ENCODE measurements around the gene MMP17.
"Not testable (repeated sequence)": the region's sequence is repeated elsewhere in the genome, so short reads cannot be mapped to it uniquely, and the experiment has no call there.

MMP17 gene

DNA sequence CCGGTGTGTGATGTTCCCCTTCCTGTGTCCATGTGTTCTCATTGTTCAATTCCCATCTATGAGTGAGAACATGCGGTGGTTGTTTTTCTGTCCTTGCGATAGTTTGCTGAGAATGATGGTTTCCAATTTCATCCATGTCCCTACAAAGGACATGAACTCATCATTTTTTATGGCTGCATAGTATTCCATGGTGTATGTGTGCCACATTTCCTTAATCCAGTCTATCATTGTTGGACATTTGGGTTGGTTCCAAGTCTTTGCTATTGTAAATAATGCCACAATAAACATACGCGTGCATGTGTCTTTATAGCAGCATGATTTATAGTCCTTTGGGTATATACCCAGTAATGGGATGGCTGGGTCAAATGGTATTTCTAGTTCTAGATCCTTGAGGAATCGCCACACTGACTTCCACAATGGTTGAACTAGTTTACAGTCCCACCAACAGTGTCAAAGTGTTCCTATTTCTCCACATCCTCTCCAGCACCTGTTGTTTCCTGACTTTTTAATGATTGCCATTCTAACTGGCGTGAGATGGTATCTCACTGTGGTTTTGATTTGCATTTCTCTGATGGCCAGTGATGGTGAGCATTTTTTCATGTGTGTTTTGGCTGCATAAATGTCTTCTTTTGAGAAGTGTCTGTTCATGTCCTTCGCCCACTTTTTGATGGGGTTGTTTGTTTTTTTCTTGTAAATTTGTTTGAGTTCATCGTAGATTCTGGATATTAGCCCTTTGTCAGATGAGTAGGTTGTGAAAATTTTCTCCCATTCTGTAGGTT, 18.5 kb upstream of the MMP17 start:
- H3K27ac Mint-ChIP-seq; DNase-seq (ENCODE audit: low spot score in 2 of 2); H3K9me3 Mint-ChIP-seq; H3K36me3 Mint-ChIP-seq; H3K4me1 Mint-ChIP-seq; ATAC-seq (ENCODE audit: low read depth); H3K27me3 Mint-ChIP-seq: not testable (repeated sequence)
- peak overlapping the region; percentile 53 for H3K4me3 Mint-ChIP-seq

DNA sequence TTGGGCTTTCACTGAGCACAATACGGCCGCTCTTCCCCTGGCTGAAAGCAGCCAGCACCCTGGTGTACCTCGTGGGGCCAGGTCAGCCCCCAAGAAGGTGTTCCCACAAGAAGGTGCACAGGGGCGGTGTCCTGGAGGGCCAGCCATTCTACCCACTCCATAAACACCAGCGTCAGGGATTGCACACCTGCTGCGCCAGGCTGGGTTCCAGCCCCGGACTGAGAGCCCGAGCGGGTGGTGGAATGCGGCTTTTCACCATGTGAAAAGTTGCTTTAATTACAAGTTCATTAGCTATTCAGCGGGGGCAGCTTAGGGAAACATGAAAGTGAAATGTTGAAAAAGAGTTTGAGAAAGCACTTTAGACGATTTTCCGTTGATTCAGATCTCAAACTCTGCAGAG, 17.5 kb upstream of the MMP17 start:
- H3K4me1 Mint-ChIP-seq: peaks cover 2% of the 10 kb centered on the region
- H3K9me3 Mint-ChIP-seq: peaks cover 5% of the 10 kb centered on the region
- peaks cover 10% of the 10 kb centered on the region for H3K36me3 Mint-ChIP-seq
- DNase-seq (ENCODE audit: low spot score in 2 of 2) (no peak), ATAC-seq (ENCODE audit: low read depth) (no peak)
- no peaks in the 10 kb centered on the region for H3K27me3 Mint-ChIP-seq
- no peak overlapping the region for H3K27ac Mint-ChIP-seq
- no peak overlapping the region for H3K4me3 Mint-ChIP-seq

DNA sequence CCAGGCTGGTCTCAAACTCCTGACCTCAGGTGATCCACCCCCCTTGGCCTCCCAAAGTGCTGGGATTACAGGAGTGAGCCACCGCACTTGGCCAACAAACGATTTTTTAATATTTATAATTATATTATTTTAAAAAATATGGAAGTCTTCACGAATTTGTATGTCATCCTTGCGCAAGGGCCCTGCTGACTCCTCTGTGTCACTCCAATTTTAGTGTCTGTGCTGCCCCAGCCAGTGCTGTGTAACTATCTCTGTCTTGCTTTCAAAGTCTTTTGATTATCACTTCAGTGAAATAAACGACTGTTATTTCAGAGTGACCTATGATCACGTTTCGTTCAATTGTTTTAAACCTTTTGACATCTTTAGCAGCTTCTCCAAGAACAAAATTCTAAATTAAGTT, 13.1 kb upstream of the MMP17 start:
- Mint-ChIP-seq H3K36me3 (peaks cover 15% of the 10 kb centered on the region), H3K27me3 (peaks cover 2% of the 10 kb centered on the region), H3K9me3 (peaks cover 5% of the 10 kb centered on the region), H3K4me3 (no peak overlapping the region), H3K27ac (no peak overlapping the region), H3K4me1 (peaks cover 5% of the 10 kb centered on the region)
- ATAC-seq (ENCODE audit: low read depth) (no peak), DNase-seq (ENCODE audit: low spot score in 2 of 2) (no peak)

DNA sequence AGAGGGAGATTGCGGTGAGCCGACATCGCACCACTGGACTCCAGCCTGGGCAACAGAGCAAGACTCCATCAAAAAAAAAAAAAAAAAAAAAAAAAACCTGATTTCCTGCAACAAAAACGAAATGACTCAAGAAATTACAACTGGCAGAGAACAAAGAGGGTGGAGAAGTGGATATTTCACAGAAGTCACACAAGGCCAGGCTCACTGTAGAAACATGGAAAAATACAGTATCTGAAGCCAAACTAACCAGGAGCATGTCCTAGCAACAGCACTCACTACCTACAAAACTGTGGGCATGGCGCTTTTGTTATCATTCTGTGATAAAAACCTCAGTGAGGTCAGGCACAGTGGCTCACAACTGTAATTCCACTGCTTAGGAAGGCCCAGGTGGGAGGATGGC, 11.7 kb upstream of the MMP17 start:
- ATAC-seq (ENCODE audit: low read depth) (no peak), DNase-seq (ENCODE audit: low spot score in 2 of 2) (no peak)
- H3K27me3 Mint-ChIP-seq: peaks cover 2% of the 10 kb centered on the region
- peaks cover 8% of the 10 kb centered on the region for H3K4me1 Mint-ChIP-seq
- H3K27ac Mint-ChIP-seq: no peak overlapping the region
- no peak overlapping the region for H3K4me3 Mint-ChIP-seq
- peaks cover 5% of the 10 kb centered on the region for H3K9me3 Mint-ChIP-seq
- peaks cover 15% of the 10 kb centered on the region for H3K36me3 Mint-ChIP-seq

DNA sequence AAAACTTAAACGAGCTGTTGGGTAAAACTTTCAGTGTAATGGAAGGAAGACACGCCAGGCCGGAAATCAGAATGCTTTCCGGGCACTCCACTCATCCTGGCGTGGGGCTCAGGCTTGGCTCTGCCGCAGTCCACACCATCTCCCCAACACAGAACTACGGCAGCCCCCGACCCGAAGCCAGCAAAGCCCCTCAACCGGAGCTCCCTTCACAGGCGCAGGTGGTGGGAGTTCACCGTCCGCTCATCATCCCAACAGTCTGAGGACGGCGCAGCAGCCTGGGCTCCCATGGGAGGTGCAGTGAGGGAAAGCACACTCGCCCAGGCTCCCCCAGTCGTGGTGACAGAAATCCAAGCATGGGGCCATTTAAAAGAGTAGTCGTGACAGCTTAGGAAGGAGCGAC, 11.0 kb upstream of the MMP17 start:
- DNase-seq (ENCODE audit: low spot score in 2 of 2) (no peak), ATAC-seq (ENCODE audit: low read depth) (no peak)
- peaks cover 10% of the 10 kb centered on the region for H3K4me1 Mint-ChIP-seq
- no peak overlapping the region for H3K27ac Mint-ChIP-seq
- peaks cover 2% of the 10 kb centered on the region for H3K27me3 Mint-ChIP-seq
- H3K9me3 Mint-ChIP-seq: peaks cover 5% of the 10 kb centered on the region
- H3K4me3 Mint-ChIP-seq: no peak overlapping the region
- peaks cover 11% of the 10 kb centered on the region for H3K36me3 Mint-ChIP-seq

DNA sequence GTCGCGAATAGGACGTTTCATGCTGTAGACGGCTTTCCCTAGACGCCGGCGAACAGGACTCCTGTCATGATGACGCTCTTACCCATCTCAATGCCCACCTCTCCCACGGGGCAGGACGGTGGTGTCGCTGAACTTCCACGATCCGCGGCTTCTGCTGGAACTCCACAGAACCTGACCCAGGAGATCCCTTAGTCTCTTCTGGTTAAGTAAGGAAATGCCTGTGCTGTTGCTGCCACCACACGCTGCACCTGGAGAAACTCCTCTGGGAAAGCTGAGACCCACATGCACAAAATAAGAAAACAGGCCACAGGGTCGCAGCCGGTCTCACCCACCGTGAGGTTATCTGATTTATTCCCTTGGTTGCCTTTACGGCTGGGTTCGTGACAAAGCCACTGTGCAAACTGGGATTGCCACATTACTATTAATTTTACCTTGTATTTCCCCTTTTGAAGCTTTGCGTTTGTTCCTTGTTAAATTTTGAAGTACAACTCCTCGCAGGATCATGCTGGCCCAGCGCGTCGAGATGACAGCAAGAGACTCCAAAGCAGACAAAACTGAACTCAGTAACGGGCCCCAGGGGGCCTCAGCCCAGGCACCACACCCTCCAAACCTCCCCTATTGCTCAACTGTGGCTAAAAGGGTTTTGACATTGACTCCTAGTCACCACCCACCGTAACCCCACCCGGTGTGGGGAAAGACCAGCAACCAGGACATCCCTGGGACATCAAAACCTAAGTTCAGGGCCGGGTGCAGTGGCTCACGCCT, 9.2 kb upstream of the MMP17 start:
- H3K4me1 Mint-ChIP-seq: peaks cover 10% of the 10 kb centered on the region
- H3K9me3 Mint-ChIP-seq: no peaks in the 10 kb centered on the region
- peaks cover 2% of the 10 kb centered on the region for H3K27me3 Mint-ChIP-seq
- no peak for ATAC-seq (ENCODE audit: low read depth)
- no peak overlapping the region for H3K4me3 Mint-ChIP-seq
- peaks cover 6% of the 10 kb centered on the region for H3K36me3 Mint-ChIP-seq
- no peak overlapping the region for H3K27ac Mint-ChIP-seq
- DNase-seq (ENCODE audit: low spot score in 2 of 2): no peak

DNA sequence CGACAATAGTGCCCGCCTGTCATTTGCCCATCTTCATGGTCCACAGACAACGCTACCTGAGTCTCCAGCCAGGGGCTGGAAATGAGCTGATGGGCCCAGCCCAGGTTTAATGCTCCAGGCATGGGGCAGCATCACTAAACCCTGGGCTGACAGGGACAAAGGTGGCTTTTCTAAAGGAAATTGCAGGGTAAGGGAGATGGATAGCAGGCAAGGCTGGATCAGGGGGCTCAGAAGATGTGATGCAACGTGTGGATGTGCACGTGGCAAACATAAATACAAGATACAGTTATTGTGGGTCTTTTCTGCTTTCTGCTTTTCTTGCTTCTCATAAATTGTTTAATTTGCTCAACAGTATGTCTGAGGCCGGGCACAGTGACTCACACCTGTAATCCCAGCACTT, 3.7 kb upstream of the MMP17 start:
- Mint-ChIP-seq H3K27ac (no peak overlapping the region), H3K36me3 (no peaks in the 10 kb centered on the region), H3K9me3 (no peaks in the 10 kb centered on the region), H3K27me3 (peaks cover 10% of the 10 kb centered on the region), H3K4me3 (no peak overlapping the region), H3K4me1 (peaks cover 14% of the 10 kb centered on the region)
- no peak for DNase-seq (ENCODE audit: low spot score in 2 of 2)
- ATAC-seq (ENCODE audit: low read depth): no peak

DNA sequence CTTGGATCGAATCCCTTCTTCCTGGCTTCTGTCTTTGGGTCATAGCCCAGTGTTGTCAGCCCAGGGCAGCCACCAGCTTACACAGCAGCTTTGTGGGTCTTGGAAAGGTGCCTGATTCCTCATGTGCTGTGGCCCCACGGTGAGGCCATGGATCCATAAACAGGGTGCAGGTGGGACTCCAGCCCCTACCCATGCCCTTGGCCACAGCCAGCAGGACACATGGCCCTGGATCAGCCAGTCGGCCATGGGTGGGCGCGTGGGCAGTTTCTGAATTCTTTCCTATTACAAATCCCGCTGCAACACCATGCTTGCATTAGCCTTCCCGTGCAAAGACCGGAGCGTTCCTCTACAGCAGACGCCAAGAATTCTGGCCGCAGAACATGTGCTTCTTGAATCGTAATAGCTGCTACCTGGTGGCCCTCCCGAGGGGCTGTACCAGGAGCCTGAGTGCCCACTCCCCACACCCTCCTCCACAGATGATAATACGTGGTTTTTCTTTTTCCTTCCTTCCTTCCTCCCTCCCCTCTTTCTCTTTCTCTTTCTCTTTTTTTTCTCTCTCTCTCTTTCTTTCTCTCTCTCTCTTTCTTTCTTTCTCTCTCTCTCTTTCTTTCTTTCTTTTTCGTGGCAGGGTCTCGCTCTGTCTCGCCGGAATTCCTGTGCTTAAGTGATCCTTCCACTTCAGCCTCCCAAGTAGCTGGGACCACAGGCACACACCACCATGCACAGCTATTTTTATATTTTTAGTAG, 2.9 kb upstream of the MMP17 start:
- H3K4me1 Mint-ChIP-seq: peaks cover 15% of the 10 kb centered on the region
- peaks cover 11% of the 10 kb centered on the region for H3K27me3 Mint-ChIP-seq
- no peak for DNase-seq (ENCODE audit: low spot score in 2 of 2)
- no peaks in the 10 kb centered on the region for H3K9me3 Mint-ChIP-seq
- no peaks in the 10 kb centered on the region for H3K36me3 Mint-ChIP-seq
- ATAC-seq (ENCODE audit: low read depth): no peak
- no peak overlapping the region for H3K4me3 Mint-ChIP-seq
- no peak overlapping the region for H3K27ac Mint-ChIP-seq

DNA sequence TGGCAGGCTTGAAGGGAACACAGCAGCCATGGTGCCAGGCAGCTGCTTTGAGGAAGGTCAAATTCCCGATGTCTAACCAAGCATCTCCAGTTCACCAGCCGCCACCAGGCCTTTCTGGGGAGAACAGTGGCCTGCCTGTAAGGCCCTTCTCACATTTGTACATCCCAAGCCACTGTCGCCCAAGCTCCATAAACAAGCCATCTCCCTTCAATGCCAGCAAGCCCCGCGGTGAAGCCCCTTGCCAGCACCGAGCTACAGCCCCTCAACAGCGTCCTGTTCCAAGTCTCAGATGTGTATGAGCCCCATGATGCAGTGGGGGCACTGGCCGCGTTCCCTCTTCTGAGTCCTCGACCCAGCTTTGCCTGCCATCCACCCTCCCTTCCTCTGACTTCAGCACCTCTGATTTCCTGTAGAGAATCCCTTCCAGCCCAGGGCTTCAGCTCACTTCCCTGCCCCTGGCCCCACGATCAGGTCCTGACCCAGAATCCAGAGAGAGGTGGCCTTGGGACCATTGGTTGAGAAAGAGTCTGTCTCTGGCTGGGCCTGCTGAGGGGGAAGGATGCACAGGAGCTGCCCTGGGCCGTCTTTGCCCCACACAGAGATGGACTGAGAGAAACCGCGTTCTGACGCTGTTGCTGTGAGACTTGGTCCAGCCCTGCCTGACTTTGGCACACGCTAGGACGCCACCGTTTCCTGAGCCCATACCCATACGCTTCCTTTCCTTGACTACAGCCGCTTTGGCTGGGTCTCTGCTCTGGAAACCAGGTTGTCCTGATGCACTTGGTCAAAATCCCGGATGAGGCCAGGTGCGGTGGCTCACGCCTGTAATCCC, 1.9 kb upstream of the MMP17 start:
- DNase-seq (ENCODE audit: low spot score in 2 of 2) (no peak), ATAC-seq (ENCODE audit: low read depth) (no peak)
- Mint-ChIP-seq H3K36me3 (no peaks in the 10 kb centered on the region), H3K9me3 (no peaks in the 10 kb centered on the region), H3K4me1 (peaks cover 15% of the 10 kb centered on the region), H3K27ac (peak overlapping the region; percentile 62), H3K4me3 (peak overlapping the region; percentile 70), H3K27me3 (peaks cover 11% of the 10 kb centered on the region)

DNA sequence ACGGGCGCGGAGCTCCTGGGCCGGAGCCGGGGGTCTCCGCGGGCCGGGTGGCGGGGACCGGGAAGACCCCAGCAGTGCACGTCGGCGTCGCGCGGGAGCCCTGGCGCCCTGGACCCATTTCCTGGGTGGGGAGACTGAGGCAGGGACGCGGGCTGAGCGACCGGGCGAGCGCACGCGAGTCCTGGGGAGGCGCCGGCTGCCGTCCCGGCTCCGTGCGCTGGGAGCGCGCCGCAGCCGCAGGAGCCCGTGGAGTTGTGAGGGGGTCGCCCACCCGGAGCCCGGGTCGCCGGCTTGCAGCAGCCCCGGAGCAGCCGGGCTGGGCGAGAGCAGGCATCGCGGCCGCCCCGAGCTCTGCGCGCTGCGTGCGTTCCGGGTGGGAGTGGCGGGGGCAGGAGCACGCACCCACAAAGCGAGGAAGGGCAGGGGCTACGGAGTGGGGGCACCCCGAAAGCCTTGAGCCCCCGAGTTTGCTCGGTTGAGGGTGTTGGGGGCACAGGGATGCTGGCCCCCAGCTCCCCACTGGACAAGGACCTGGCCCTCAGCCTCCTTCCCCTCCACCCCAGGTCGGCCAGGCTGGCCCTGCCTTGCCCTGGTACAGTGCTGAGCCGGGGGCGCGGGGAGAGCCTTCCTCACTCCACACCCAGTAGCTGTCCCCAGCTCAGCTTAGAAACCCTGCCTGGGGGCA, 620 bp downstream of the MMP17 start:
- peak in 1 of 2 donors; percentile 54 for DNase-seq (ENCODE audit: low spot score in 2 of 2)
- no peaks in the 10 kb centered on the region for H3K36me3 Mint-ChIP-seq
- H3K4me1 Mint-ChIP-seq: peaks cover 12% of the 10 kb centered on the region
- no peak overlapping the region for H3K27ac Mint-ChIP-seq
- H3K27me3 Mint-ChIP-seq: peaks cover 13% of the 10 kb centered on the region
- H3K9me3 Mint-ChIP-seq: no peaks in the 10 kb centered on the region
- peak overlapping the region; percentile 89 for H3K4me3 Mint-ChIP-seq
- peak; percentile 26 for ATAC-seq (ENCODE audit: low read depth)

DNA sequence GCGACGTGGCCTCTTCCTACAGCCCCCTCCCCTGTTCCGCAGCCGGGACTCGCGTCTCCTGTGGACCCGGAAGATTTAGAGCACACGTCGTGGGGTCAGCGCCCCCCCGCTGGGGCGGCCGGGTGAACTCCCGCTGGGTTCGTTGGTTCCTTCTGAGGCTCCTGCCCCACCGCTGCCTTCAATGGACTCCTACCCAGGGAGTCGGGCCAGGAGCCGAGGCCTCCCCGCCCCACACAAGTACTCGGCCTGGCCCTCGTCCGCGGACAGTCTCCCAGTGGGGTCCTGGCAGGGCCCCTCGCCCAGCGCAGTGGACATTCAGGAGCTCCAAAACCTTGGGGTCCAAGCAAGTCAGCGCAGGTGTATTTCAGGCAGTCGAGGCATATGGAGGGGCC, 1.2 kb downstream of the MMP17 start:
- H3K4me3 Mint-ChIP-seq: peak overlapping the region; percentile 89
- DNase-seq (ENCODE audit: low spot score in 2 of 2) (peak in 1 of 2 donors; percentile 37), ATAC-seq (ENCODE audit: low read depth) (peak; percentile 3)
- H3K27me3 Mint-ChIP-seq: peaks cover 13% of the 10 kb centered on the region
- no peak overlapping the region for H3K27ac Mint-ChIP-seq
- H3K4me1 Mint-ChIP-seq: peaks cover 12% of the 10 kb centered on the region
- H3K9me3 Mint-ChIP-seq: no peaks in the 10 kb centered on the region
- H3K36me3 Mint-ChIP-seq: no peaks in the 10 kb centered on the region

DNA sequence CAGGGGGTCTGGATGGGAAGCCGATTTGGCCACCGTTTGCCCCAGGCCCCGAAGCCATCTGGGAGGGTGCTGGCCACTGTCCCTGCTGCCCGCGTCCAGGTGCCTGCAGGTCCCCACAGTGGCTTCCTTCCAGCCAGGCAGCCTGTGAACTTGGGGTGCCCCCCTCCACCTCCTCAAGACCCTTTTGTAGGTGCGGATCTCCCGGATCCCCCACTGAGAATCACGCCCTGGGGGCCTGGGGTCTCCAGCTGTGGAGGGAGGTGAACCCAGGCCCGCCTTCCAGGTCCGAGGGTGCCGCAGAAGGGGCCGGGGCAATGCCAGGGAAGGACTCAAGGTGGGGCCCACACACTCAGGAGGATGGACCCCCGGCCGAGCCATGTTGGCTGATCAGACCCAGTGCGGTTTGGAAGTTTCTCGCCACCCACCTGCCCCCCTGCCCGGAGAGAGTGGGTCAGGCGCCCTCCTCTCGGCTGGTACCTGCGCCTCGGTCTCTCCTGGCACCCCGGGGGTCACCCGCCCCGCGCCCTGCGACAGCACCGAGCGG, 1.7 kb downstream of the MMP17 start:
- Mint-ChIP-seq H3K27me3 (peaks cover 13% of the 10 kb centered on the region), H3K27ac (no peak overlapping the region), H3K9me3 (no peaks in the 10 kb centered on the region), H3K4me1 (peaks cover 12% of the 10 kb centered on the region), H3K4me3 (peak overlapping the region; percentile 89), H3K36me3 (no peaks in the 10 kb centered on the region)
- ATAC-seq (ENCODE audit: low read depth) (peak; percentile 4), DNase-seq (ENCODE audit: low spot score in 2 of 2) (no peak)
